Lung (tissue), 12 donors: ENCODE data around the gene HEXIM1. TPM values are rescaled to one million over a fixed set of nuclear protein-coding genes. Genes with fewer than 3 reads are reported as not detected.

Experiments used
- ATAC-seq: fragments of 200-7000 bp; cut with Tn5 transposase; one replicate; pipeline ENCODE4 v1.9.1; 2020; ENCODE audit warnings: moderate number of reproducible peaks; ENCODE audit not compliant: insufficient read depth, low FRiP score
- DNase-seq, 3 donors: peaks; one replicate each; pipeline ENCODE4 v3.0.0-alpha.2; 2013 to 2017
- H3K27ac ChIP-seq, 2 donors: one replicate each; pipeline ENCODE4 v1.5.1; 2013; ENCODE audit warnings: mild to moderate bottlenecking in 2 of 2, moderate library complexity in 2 of 2, control low read depth in 1 of 2, inconsistent platforms in 1 of 2, low read depth in 1 of 2, low read length in 1 of 2
- H3K27me3 ChIP-seq, 3 donors: one replicate each; pipeline ENCODE4 v1.5.1; 2013; ENCODE audit warnings: low read length in 2 of 3; ENCODE audit not compliant: control insufficient read depth in 3 of 3, insufficient read depth in 3 of 3
- H3K36me3 ChIP-seq, 4 donors: one replicate each; pipeline ENCODE4 v1.5.1; 2013; ENCODE audit warnings: low read length in 4 of 4, mild to moderate bottlenecking in 1 of 4, moderate library complexity in 1 of 4; ENCODE audit not compliant: control insufficient read depth in 4 of 4, insufficient read depth in 4 of 4
- H3K4me1 ChIP-seq, 5 donors: one replicate each; pipeline ENCODE4 v1.5.1; 2013; ENCODE audit warnings: low read length in 5 of 5, mild to moderate bottlenecking in 2 of 5, moderate library complexity in 1 of 5; ENCODE audit not compliant: control insufficient read depth in 5 of 5, insufficient read depth in 5 of 5
- H3K4me3 ChIP-seq: one replicate; pipeline ENCODE4 v1.5.1; 2013; ENCODE audit warnings: mild to moderate bottlenecking, control low read depth, moderate library complexity
- H3K9ac ChIP-seq, 2 donors: one replicate each; pipeline ENCODE4 v1.5.1; 2013; ENCODE audit warnings: low read length in 2 of 2, control low read depth in 1 of 2; ENCODE audit not compliant: insufficient read depth in 1 of 2
- H3K9me3 ChIP-seq, 4 donors: one replicate each; pipeline ENCODE4 v1.5.1; 2013; ENCODE audit warnings: low read length in 3 of 4, mild to moderate bottlenecking in 1 of 4, moderate library complexity in 1 of 4; ENCODE audit not compliant: control insufficient read depth in 4 of 4, insufficient read depth in 3 of 4
- CTCF ChIP-seq: IDR thresholded peaks from 2 replicates; pipeline ENCODE4 v1.5.1; 2012; ENCODE audit warnings: mild to moderate bottlenecking; ENCODE audit errors: control extremely low read depth, extremely low read depth
- WGBS, 2 donors: extraction: QIAGEN DNeasy Blood & Tissue Kit; methylation state at CpG; one replicate each; pipeline ENCODE4 v1.1.7; 2013; 5-methylcytosine and 5-hydroxymethylcytosine counted together
- polyA plus RNA-seq, 2 donors: library from polyadenylated mRNA; stranded (reverse); fragments of 200-250 nt; gene quantifications; one replicate each; pipeline ENCODE4 v1.2.1, GENCODE V29; 2013
- total RNA-seq, 2 donors: library from RNA; depleted of rRNA in 1 of 2; stranded (reverse); fragments of >200 nt in 1 of 2; gene quantifications; one replicate each; pipeline ENCODE4 v1.2.1, GENCODE V29; 2014 to 2021
- donor health status: control.
- donor health status: control.
- donor health status: Bipolar disorder and iron deficiency.
- donor health status: healthy.
- donor health status: DM: yes; HTN: yes; CAD: no.

HEXIM1 gene
- total and polyA plus RNA-seq, 4 donors: 14.5 to 34.4 (median 22.0) TPM

GRCh38 chr17:45146592-45146889, 1.7 kb upstream of the HEXIM1 start:
- peak overlapping the region; percentile 70 to 96 for H3K27ac ChIP-seq
- 82 to 93% methylated on average over 4 of the region's 4 CpGs for WGBS, 2 donors
- no peaks in the 10 kb centered on the region for H3K9me3 ChIP-seq
- no peak for TF ChIP-seq CTCF
- no peaks in the 10 kb centered on the region for H3K27me3 ChIP-seq
- peak overlapping the region in 1 of 2 donors; percentile 97 for H3K9ac ChIP-seq
- H3K4me3 ChIP-seq: no peak overlapping the region
- ATAC-seq (no peak), DNase-seq (no peak)
- peaks cover 5 to 44% (median 10%) of the 10 kb centered on the region in 5 donors for H3K4me1 ChIP-seq
- H3K36me3 ChIP-seq: peaks cover 0 to 9% (median 0%) of the 10 kb centered on the region in 4 donors

- peaks cover 5 to 47% (median 14%) of the 10 kb centered on the region in 5 donors for H3K4me1 ChIP-seq
- peak in 2 of 3 donors; percentile 87 to 88 for DNase-seq
Measured at GRCh38 chr17:45146890-45147580, 1.2 kb upstream of the HEXIM1 start.

GRCh38 chr17:45147581-45148182, 593 bp upstream of the HEXIM1 start:
- Histone ChIP-seq H3K9ac (peak overlapping the region; percentile 85 to 94), H3K9me3 (no peaks in the 10 kb centered on the region), H3K27me3 (no peaks in the 10 kb centered on the region), H3K4me1 (peaks cover 5 to 47% (median 14%) of the 10 kb centered on the region in 5 donors), H3K4me3 (peak overlapping the region; percentile 57), H3K27ac (peak overlapping the region; percentile 95 to 96), H3K36me3 (peaks cover 0 to 9% (median 0%) of the 10 kb centered on the region in 4 donors)
- TF ChIP-seq CTCF: no peak
- WGBS, 2 donors: 0% methylated on average over 38 of the region's 38 CpGs
- peak; percentile 35 for ATAC-seq
- peak; percentile 92 to 99 (median 98) for DNase-seq

More at GRCh38 chr17:45146890-45147580, 1.2 kb upstream of the HEXIM1 start:
- peak; percentile 2 for ATAC-seq
- WGBS, 2 donors: 10 to 12% methylated on average over 29 of the region's 29 CpGs
- Histone ChIP-seq H3K4me3 (peak overlapping the region; percentile 57), H3K9ac (peak overlapping the region; percentile 85 to 97), H3K27ac (peak overlapping the region; percentile 95 to 96), H3K27me3 (no peaks in the 10 kb centered on the region), H3K9me3 (no peaks in the 10 kb centered on the region), H3K36me3 (peaks cover 0 to 9% (median 0%) of the 10 kb centered on the region in 4 donors)
- no peak for TF ChIP-seq CTCF
